ENCODE results near the gene IQCK.

Gene IQCK

DNA sequence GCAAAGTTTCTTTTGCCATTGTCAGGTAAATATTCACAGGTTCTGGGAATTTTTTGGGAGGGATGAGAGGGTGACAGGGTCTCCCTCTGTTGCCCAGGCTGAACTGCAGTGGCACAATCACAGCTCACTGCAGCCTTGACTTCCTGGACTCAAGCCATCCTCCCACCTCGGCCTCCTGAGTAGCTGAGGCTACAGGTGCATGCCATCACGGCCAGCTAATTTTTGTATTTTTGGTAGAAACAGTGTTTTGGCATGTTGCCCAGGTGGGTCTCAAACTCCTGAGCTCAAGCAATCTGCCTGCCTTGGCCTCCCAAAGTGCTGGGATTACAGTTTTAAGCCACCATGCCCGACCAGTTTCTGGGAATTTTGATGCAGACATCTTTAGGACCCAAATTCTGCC, 53.0 kb downstream of the IQCK start:
- no peaks in the 10 kb centered on the region for H3K4me1 ChIP-seq (ENCODE audit: control insufficient read depth, low read length)
- no peaks in the 10 kb centered on the region for H3K9me2 ChIP-seq (replicated peaks; ENCODE audit: control insufficient read depth, low read length)
- H4K20me1 ChIP-seq (ENCODE audit: control insufficient read depth, insufficient read depth, low read depth, low read length): no peaks in the 10 kb centered on the region

DNA sequence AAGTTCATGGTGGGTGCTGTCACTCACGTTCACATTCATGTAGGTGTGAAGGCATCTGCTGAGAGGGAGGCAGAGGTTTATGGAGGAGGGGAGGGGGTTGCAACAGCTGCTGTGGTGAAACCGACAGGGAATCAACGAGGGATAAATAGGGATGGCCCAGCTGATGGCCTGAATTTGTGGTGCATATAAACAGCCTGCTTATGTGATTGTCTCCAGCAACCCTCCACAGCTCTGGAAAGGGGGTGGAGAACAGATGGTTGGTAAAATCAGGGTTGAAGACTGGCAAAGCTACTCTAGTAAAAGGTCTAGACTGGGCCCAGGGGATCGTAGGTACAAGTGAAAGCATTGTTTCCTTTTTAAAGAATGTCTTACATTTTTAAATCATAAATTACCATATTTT, 53.7 kb downstream of the IQCK start:
- Histone ChIP-seq H3K4me1 (ENCODE audit: control insufficient read depth, low read length) (no peaks in the 10 kb centered on the region), H4K20me1 (ENCODE audit: control insufficient read depth, insufficient read depth, low read depth, low read length) (no peaks in the 10 kb centered on the region), H3K79me2 (ENCODE audit: control insufficient read depth, low read length) (no peaks in the 10 kb centered on the region), H3K4me3 (ENCODE audit: low read length) (no peak overlapping the region), H3K27ac (ENCODE audit: low read depth, low read length) (no peak overlapping the region), H3K27me3 (ENCODE audit: control insufficient read depth, low read length) (no peaks in the 10 kb centered on the region; the same call in 1 of the 2 replicates), H3K36me3 (ENCODE audit: control insufficient read depth, low read length) (no peaks in the 10 kb centered on the region), H3F3A (ENCODE audit: control insufficient read depth, insufficient read depth) (no peaks in the 10 kb centered on the region), H3K4me2 (ENCODE audit: low read length) (no peak overlapping the region), H3K9me2 (replicated peaks; ENCODE audit: control insufficient read depth, low read length) (no peaks in the 10 kb centered on the region), H3K9me3 (ENCODE audit: control insufficient read depth, insufficient read depth, low read length) (no peaks in the 10 kb centered on the region)
- TF ChIP-seq, protein P1, sequence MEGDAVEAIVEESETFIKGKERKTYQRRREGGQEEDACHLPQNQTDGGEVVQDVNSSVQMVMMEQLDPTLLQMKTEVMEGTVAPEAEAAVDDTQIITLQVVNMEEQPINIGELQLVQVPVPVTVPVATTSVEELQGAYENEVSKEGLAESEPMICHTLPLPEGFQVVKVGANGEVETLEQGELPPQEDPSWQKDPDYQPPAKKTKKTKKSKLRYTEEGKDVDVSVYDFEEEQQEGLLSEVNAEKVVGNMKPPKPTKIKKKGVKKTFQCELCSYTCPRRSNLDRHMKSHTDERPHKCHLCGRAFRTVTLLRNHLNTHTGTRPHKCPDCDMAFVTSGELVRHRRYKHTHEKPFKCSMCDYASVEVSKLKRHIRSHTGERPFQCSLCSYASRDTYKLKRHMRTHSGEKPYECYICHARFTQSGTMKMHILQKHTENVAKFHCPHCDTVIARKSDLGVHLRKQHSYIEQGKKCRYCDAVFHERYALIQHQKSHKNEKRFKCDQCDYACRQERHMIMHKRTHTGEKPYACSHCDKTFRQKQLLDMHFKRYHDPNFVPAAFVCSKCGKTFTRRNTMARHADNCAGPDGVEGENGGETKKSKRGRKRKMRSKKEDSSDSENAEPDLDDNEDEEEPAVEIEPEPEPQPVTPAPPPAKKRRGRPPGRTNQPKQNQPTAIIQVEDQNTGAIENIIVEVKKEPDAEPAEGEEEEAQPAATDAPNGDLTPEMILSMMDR (IDR thresholded peaks at IDR 0.05; ENCODE audit: low read depth, low read length, poor library complexity, severe bottlenecking): no peak
- no peak for TF ChIP-seq EZH2phosphoT487 (IDR thresholded peaks at IDR 0.05; ENCODE audit: borderline replicate concordance, low read length)

More for the DNA sequence above, 53.0 kb downstream of the IQCK start:
- no peaks in the 10 kb centered on the region for H3K9me3 ChIP-seq (ENCODE audit: control insufficient read depth, insufficient read depth, low read length)
- H3K4me3 ChIP-seq (ENCODE audit: low read length): no peak overlapping the region
- TF ChIP-seq, protein P1 (IDR thresholded peaks at IDR 0.05; ENCODE audit: low read depth, low read length, poor library complexity, severe bottlenecking): no peak
- H3K79me2 ChIP-seq (ENCODE audit: control insufficient read depth, low read length): no peaks in the 10 kb centered on the region
- no peaks in the 10 kb centered on the region; the same call in 1 of the 2 replicates for H3K27me3 ChIP-seq (ENCODE audit: control insufficient read depth, low read length)
- no peaks in the 10 kb centered on the region for H3K36me3 ChIP-seq (ENCODE audit: control insufficient read depth, low read length)
- no peak overlapping the region for H3K4me2 ChIP-seq (ENCODE audit: low read length)
- H3F3A ChIP-seq (ENCODE audit: control insufficient read depth, insufficient read depth): no peaks in the 10 kb centered on the region
- H3K27ac ChIP-seq (ENCODE audit: low read depth, low read length): no peak overlapping the region

DNA sequence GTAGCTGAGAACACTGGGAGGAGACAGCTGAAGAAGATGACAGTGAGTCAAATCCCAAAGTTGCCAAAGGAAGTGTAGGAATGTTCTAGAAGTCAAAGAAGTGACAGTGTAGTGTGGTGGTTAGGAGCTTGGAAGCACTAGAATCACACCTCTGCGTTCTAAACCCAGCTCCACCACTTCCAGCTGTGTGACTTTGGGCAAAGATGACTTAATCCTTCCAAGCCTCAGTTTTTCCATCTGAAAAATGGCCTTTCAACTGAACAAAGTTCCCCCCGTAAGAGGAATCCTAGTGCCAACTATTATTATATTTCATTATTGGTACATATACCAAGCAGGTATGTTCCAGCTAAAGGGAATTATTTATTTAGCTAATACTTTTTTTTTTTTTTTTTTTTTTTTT, 56.0 kb downstream of the IQCK start:
- H3K9me3 ChIP-seq (ENCODE audit: control insufficient read depth, insufficient read depth, low read length): no peaks in the 10 kb centered on the region
- no peaks in the 10 kb centered on the region for H3K36me3 ChIP-seq (ENCODE audit: control insufficient read depth, low read length)
- H3K9me2 ChIP-seq (replicated peaks; ENCODE audit: control insufficient read depth, low read length): no peaks in the 10 kb centered on the region
- no peak overlapping the region for H3K27ac ChIP-seq (ENCODE audit: low read depth, low read length)
- no peak overlapping the region for H3K4me3 ChIP-seq (ENCODE audit: low read length)
- no peaks in the 10 kb centered on the region for H4K20me1 ChIP-seq (ENCODE audit: control insufficient read depth, insufficient read depth, low read depth, low read length)
- H3K4me1 ChIP-seq (ENCODE audit: control insufficient read depth, low read length): no peaks in the 10 kb centered on the region
- no peaks in the 10 kb centered on the region; the same call in 1 of the 2 replicates for H3K27me3 ChIP-seq (ENCODE audit: control insufficient read depth, low read length)
- no peaks in the 10 kb centered on the region for H3K79me2 ChIP-seq (ENCODE audit: control insufficient read depth, low read length)
- H3K4me2 ChIP-seq (ENCODE audit: low read length): no peak overlapping the region
- TF ChIP-seq, protein P1 (IDR thresholded peaks at IDR 0.05; ENCODE audit: low read depth, low read length, poor library complexity, severe bottlenecking): no peak
- TF ChIP-seq EZH2phosphoT487 (IDR thresholded peaks at IDR 0.05; ENCODE audit: borderline replicate concordance, low read length): no peak
- no peaks in the 10 kb centered on the region for H3F3A ChIP-seq (ENCODE audit: control insufficient read depth, insufficient read depth)

DNA sequence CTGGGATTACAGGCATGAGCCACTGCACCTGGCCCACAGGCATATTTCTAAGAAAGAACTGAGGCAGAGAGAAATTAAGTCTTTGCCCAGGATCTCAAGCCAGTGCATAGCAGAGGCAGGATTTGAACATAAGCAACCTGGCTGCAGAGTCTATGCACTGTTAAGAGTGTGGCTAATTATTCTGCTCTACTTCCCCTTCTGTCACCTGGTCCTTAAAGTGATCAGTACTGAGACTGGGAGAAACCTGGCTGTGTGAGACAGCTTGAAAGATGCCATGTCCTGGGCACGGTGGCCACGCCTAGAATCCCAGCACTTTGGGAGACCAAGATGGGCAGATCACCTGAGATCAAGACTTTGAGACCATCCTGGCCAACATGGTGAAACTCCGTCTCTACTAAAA, 58.1 kb downstream of the IQCK start:
- no peaks in the 10 kb centered on the region; the same call in 1 of the 2 replicates for H3K27me3 ChIP-seq (ENCODE audit: control insufficient read depth, low read length)
- no peaks in the 10 kb centered on the region for H3K36me3 ChIP-seq (ENCODE audit: control insufficient read depth, low read length)
- no peaks in the 10 kb centered on the region for H3F3A ChIP-seq (ENCODE audit: control insufficient read depth, insufficient read depth)

More for the DNA sequence above, 58.1 kb downstream of the IQCK start:
- Histone ChIP-seq H3K9me2 (replicated peaks; ENCODE audit: control insufficient read depth, low read length) (no peaks in the 10 kb centered on the region), H3K4me3 (ENCODE audit: low read length) (no peak overlapping the region), H4K20me1 (ENCODE audit: control insufficient read depth, insufficient read depth, low read depth, low read length) (no peaks in the 10 kb centered on the region), H3K4me1 (ENCODE audit: control insufficient read depth, low read length) (no peaks in the 10 kb centered on the region), H3K4me2 (ENCODE audit: low read length) (no peak overlapping the region), H3K27ac (ENCODE audit: low read depth, low read length) (no peak overlapping the region), H3K9me3 (ENCODE audit: control insufficient read depth, insufficient read depth, low read length) (no peaks in the 10 kb centered on the region), H3K79me2 (ENCODE audit: control insufficient read depth, low read length) (no peaks in the 10 kb centered on the region)
- TF ChIP-seq, protein P1 (IDR thresholded peaks at IDR 0.05; ENCODE audit: low read depth, low read length, poor library complexity, severe bottlenecking): no peak
- no peak for TF ChIP-seq EZH2phosphoT487 (IDR thresholded peaks at IDR 0.05; ENCODE audit: borderline replicate concordance, low read length)

All from DOHH2 (cell line).